GM21447 (cell line): ENCODE measurements around the gene NCK2.

Experiments used
- ATAC-seq: cut with Tn5 transposase; IDR thresholded peaks from one replicate; pipeline ENCODE4 v1.9.1; 2021; ENCODE audit not compliant: unreplicated experiment

NCK2 gene

DNA sequence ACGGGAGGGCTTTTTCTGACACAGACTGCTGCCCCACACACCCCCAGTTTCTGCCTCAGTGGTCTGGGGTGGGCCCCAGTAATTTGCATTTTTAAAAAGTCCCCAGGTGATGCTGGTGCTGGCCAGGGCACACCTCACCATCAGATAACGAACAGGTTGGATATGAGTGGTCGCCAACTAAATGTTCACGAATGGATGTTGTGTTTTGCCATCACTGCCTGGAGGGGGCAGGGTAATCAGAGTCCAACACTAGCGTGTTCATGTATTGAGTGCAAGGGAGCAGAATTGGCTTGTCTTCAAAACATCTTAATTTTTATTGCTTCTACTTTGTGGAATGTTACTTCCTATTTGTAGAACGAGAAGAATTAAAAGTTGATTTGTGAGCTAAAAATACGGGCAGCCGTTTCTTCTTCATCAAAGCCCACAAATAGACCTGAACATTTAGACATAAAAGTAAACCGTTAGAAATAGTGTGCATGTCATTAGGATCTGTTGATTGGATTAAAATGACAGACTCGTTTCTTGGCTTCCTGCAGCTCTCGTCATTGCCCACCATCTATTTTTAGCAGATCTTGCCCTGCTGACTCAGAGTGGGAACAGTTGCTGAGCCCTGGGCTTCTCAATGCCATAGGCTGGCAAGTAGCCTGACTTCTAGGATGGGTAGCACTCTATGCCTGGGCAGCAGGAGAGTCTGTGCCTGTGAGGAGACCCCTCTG lies 45.2 kb downstream of the NCK2 start:
- peak; percentile 75 for ATAC-seq

DNA sequence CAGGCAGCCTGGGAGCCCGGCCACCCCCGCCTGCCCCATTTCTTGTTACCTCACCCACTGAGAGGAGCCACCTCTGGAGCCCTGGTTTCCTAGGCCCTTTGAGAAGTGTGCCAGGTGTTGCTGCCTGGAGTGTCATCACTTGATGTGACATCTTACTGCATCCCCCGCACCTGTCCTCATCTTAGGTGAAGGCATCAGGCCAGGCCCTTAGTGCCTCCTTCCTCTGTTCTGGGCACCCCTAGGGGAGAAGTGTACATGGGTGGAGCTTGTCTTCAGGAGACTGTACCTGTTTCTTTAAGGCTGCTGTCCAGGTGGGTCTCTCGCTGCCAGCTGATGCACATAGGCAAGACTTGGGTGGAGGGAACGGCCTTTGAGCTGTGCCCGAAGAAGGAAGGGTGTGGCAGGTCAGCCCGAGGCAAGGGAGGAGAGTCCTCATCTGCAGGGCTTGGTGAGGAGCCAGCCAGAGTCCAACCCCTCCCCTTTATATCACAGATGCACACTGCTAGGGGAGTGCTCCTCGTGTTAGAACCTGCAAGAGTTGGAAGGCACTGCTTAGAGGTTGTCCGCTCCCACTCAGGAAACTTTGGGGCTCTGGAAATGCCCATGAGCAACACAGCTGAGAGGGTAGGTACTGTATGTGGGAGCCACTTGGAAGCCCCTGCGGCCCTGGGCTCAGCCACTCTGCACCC lies 45.9 kb downstream of the NCK2 start:
- peak; percentile 11 for ATAC-seq

DNA sequence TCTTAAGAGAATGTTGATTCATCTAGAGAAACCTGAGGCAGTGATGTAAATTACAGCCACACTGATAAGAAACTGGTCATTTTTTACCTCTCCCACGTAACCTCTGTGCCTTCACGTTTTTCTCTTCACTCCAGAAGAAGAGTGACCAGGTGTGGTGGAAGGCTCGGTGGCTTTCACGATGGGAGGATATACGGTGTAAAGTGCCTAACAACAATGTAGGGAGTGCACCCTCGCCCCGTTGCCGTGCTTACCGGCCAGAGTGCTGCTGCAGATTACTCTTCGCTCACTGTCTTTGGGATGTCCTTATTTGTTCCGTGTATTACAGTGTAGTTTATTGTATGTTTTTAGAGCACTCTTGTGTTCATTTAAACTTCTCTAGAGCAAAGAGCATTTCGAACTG lies 46.5 kb downstream of the NCK2 start:
- ATAC-seq = no peak

DNA sequence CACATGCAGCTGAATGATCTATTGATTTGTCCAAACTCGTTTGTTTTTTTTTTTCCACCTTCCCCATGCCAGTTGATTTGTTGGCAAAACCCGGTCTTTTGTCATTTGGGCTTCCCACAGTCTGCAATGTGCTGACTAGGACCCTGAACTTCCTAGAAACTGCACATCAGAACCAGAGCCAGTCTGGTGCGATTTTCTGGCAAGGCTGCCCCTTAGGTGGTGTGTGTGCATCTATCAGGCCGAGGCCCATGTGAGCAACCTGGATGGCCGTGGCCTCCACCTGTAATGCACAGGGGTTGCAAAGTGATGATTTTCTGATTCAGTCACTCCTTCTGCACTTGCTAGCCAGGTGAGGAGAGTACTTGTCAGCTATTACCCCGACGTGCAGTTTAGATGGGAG lies 47.8 kb downstream of the NCK2 start:
- ATAC-seq = no peak

DNA sequence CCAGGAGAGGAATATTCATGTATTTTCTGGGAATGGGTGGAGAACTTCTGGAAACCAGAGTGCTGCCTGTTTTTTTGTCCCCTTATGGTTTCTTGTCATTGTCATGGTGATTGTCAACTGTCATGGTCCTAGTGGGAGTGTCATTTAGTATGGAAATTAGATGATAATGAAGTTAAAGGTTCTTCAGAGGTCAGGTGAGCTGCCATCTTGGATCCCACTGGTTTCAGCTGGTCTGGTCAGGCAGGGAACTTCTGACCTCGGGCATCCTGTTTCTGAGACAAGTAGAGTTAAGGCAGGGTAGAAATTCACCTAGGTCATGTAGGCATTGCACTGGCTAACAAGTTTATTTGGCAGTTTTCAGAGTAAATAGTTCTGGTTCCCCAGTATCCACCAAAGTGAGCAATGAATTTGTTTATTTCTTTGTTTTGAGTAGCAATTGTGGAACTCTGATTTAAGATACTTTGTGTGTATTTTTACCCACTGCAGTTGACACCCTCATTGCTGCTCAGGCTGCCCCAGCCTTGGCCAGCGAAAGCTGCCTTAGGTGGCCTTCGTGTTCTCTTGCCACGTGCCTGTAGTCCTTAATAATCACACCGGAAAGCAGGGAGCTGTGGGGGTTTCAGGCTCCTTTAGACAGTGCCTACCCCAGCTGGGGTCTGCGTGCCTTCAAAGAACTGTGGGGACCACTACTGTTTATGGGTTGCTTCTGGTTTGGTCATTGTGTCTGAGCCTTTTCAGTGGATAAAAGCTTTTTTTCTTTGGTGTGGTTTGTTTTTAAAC lies 48.7 kb downstream of the NCK2 start:
- ATAC-seq = no peak

DNA sequence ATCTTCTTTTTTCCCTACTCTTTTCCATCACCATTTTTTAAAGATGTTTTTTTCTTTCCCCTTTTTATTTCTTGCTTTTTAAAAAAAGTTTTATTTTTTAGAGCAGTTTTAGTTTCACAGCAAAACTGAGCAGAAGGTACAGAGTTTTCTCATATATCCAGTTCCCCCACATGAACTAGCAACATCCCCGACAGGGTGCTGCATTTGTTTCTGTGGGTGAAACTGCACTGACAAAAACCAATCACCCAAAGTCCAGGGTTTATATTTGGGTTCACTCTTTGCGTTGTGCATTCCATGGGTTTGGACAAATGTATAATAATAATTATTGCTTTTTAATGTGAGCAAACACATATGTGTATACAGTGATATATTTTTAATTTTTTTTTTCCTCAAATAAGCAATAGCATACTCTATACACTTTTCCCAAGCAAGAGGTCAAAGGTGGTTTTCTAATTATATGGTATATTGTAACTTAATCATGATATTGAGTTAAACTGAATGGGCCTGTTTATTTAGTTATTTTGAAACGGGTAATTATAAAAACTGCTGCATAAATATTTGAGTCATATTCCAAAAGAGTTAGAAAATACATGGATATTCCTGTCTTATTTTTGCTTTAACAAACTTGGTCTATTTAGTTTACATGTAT lies 50.3 kb downstream of the NCK2 start:
- no peak for ATAC-seq

DNA sequence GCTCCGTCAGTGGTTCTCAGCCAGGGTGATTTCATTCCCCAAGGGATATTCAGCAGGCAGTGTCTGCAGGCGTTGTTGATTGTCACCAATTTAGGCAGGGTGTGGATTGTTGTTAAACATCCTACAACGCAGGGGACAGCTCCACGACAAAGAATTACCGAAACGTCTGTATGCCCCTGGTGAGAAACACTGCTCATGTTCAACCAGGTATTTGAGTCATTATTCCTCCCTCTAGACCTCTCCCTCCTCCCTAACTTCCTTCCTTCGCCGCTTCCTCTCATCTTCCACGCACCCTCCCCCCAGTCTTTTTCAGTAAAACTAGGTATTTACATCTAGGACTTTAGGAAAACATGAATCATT lies 50.8 kb downstream of the NCK2 start:
- no peak for ATAC-seq

DNA sequence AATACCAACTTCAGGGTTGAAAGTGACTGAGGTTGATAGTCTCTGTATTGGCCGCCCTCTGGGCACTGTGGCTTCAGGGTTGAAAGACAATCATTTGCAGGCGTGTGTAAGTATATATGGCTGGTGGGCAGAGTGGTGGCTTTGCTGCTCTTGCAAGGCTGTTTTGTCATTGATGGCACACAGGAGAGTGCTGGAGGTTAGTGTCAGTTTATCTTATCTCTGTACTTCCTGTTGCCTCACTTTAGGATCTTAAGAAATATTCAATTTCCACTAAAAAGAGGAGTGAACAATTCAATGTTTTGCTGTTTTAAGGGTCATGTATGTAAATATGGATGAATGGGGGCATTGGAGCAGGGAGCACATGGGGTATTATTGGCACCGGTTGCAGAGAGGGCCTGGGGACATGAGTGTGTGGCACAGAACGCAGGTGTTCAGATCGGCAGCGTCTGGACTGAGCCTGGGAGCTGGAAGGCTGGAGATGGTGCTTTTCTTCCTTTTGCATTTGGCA lies 51.5 kb downstream of the NCK2 start:
- peak; percentile 22 for ATAC-seq

DNA sequence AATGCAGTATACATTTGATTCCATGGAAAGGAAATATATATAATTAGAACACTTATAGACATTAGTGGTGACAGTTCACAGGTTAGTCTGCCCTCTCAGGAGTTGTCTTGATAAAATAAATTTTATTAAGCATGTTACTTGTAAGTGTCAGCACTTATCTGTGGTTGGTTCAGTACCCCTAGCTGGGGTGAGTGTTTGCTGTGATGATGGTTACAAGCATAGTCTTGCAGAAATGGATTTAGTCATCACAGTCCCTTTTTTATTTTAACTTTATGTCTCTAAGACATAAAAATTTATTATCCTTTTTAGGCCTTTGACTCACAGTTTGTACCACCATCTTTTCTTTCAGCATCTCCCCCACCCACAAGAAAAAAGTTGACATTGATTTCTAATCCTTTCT lies 52.1 kb downstream of the NCK2 start:
- no peak for ATAC-seq

DNA sequence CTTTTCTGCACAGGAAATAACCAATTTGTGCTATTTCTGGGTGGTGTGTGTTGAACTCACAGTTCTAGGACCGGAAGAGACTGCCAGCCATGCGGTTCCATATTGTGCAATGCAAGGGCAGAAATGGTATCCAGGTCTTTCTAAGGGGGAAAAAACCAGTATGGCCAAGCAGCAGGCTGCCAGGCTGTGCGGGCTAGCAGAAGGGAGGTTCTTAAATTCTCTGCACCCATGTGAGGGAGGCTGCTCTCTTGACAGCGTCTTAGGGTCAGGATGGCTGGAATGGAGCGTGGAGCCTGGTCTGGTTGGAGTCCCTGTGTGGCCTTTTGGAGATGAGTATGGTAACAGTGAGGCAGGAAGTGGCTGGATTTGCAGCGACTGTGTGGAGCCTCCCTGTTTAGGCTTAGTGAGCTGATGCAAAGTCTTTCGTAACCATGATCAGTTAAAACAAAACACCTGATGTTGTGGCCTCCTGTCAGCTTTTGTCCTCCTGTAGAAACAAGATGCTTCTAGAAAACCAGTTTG lies 52.6 kb downstream of the NCK2 start:
- ATAC-seq = peak; percentile 53

DNA sequence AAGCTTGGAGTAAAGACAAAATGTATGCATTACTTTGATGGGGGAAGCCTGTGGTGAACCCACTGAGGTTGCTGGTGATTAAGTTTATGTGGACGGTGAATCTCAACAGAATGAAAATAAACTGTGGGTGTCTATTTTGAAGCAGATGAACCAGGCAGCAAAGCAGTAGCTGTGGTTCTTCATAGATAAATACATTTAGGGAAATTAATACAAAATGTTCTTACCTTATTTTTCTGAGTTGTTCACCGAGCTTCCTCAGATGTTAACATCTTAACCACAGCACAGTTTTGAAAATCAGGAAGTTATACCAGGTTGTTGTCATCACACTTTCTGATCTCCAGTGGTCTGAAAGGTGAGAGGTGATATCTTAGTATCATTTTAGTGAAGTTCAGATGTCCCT lies 53.9 kb downstream of the NCK2 start:
- peak; percentile 22 for ATAC-seq

DNA sequence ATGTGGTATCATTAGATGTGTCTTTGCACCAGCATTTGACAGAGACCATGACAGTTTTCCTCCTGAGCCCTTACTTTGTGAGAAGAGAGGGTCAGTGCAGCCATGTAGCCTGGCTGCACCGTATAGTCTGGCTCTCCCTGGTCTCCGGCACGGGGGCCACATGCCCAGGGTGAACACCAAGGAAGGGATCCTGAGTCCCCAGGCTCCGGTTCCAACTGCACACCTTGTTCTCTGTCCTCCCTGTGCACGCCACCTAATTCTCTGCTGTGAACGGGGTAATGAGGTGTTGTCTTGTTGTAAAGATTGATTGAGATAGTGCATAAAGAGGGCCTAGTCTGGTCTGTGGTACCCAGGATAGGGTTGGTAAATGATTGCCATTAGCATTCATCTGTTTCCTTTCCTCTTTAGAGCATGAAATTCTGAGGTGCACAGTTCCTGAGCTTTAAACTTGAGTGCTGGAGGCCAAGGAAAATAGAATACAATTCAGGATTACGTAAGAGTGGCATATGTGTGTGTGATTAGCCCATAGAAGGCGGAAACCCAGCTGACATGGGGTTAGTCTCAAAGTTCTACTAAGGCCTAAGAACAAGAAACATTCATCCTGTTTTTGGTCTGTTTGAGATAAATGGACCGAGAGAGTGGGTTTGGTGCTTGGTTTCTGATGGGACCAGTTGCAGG lies 55.5 kb downstream of the NCK2 start:
- no peak for ATAC-seq

DNA sequence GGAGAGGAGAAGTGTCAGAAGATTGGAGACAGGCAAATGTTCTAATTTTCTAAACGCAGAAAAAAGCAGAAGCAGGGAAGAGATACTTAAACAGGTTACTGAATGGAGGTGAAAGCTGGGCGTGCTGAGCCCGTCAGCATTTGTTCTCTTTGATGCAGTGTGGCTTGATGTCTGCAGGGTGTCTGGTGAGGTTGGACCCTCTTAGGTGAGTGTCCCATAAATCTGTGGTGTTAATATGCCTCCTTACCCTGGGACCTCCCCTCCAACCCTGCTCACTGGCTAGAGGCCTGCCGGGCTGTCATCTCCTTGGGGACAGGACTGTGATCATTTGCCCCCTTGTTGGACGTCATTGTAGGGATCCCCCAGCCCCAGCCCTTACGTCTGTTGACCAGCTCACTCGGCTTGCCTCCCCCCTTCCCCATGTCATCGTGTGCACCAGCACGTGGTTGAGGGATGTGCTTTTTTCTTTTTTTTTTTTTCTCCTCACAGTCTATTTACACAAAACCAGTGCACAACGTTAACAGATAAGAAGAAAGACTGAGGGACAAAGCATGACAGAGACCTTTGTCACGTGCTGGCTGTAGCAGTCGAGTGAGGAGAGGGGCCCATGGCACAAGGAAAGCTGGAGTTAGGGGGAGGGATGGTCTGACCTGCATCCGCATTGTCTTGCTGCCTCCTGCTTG lies 56.4 kb downstream of the NCK2 start:
- no peak for ATAC-seq

DNA sequence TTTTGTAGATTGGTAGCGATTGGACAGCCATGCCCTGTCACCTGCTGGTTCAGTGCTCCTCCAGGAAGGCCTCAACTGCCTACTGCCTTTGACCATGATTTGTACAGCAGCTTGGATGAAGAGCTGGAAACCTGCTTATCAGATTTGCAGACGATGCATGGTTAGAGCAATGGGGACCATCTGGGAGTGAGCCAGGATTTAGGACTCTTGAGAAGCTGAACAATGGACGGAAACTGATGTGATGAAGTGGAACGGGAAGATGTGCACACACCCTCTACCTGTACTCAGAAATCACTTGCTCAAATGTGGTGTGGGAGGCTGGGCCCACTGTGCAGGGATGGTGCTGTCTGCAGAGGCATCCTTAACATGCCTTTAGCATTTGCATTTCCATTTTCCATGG lies 57.2 kb downstream of the NCK2 start:
- ATAC-seq = no peak

DNA sequence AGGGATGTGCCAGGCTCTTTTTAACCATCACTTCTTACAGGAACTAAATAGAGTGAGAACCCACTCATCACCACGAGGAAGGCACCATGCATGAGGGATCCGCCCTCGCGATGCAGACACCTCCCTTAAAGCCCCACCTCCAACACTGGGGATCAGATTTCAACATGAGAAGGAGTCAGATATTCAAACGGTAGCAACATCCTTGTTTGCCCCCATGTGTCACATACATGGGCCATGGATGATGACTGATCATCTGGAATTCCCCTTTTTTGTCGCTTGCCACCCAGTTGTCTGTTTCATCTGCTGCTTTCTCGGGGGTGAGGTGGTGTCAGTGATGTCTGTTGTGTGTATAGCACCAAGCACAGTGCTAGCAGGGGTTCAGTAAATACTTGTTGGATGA lies 57.9 kb downstream of the NCK2 start:
- peak; percentile 39 for ATAC-seq

DNA sequence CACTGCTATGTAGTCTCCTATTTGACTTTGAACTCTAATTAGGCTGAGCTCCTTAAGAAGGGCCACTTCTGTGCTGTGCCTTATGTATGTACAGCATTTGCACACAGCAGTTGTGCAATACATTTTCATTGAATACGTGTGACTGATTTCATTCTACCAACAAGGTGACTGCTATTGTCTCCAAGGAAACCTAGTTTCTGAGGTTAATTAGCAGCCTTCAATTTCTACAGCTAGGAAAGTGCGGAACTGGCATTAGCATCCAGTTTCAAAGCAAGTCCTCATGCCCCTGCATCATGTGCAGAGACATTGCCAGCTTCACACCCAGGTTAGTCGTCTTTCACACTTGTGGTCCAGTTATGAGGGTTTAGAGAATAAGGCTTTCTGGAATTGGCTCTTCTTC lies 58.6 kb downstream of the NCK2 start:
- ATAC-seq = no peak

DNA sequence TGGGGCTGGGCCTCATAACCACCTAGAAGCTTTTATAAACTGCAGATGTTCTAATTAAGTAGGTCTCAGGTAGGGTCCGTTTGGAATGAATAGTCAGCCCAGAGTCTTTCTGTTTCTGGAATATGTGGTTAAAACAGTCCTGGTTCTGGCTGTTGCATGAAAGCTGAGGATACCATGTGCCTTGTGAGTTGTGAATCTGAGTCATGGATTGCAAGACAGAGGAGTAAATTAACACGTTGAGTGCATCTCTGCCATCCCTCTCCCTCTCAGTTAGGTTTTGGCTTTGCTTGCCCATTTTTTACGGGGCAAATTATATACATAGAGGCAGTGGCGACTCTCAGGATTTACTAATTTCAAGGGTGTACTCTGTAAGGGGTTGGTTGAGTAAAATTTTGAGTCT lies 59.1 kb downstream of the NCK2 start:
- no peak for ATAC-seq

DNA sequence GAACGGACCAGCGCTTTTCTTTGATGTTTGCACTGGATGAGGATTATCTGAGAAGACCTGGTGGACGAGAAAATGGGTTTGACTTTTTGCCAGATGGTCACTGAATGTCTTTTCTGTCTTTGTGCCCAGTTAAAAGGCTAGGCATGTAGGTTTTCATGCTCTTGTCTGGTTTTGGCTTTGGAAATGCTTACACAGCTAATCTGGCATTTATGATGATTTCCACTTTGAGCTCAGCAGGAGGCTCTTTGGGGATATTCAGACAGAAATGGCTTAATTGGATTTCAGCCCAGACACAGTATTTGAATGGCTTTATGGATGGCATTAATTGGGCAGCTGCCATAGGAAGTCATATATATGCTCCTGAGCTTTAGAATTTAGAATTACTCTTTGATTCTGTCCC lies 59.6 kb downstream of the NCK2 start:
- no peak for ATAC-seq

DNA sequence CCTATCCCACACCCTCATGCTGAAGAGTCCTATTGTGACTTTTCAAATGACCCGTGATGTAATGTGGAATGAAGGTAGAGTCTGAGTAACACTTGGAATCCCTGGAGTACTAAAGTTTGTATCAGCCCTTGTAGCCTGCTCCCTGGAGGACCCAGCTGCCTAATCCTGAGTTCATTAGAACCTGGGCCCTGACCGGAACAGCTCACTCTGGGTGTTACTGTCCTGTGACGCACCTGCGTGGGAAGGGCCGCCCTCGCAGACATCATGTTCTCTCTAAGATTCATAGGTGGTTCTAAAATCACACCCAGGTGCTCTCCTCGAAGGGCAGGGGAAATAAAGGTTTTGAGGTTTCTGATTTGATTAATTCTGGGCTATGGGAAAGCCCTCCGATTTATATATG lies 62.3 kb downstream of the NCK2 start:
- no peak for ATAC-seq

DNA sequence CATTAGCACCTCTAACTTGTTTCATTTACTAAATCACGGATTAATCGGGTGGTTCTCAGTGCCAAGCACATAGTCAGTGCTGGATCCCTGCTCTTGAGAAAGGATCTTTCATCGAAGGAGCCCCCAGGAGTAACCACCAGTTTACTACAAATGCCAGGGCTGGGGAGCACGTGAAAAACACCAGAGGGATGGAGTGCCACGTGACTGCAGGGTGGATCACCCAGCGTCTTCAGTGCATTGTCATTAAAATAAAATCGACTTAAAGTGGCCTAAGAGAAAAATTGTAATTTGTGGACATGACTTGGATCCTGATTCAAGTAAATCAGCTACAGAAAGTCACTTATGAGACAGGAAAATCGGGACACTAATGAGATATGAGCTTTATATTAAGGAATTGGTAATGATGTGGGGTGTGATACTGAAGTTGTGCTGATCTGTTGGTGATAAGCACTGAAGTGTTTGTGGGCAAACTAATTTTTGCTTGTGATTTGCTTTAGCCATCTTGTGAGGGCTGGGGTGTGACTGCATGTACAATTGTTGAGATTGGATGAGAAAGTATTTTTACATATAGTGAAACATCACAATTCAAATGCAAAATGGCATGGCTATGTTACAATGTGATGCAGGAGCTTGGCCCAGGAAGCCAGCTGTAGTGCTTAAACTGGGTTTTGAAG lies 63.8 kb downstream of the NCK2 start:
- ATAC-seq = no peak
